Stimulated activated CD8-positive, alpha-beta memory T cell treated with anti-CD3 and anti-CD28 coated beads, Interleukin-15, amount 100 ng/mL, for 4 hours (primary cell): ENCODE measurements around the gene PILRB.
"Not testable (repeated sequence)": the region's sequence is repeated elsewhere in the genome, so short reads cannot be mapped to it uniquely, and the experiment has no call there.

ENCODE experiments used
- DNase-seq, 2 donors: peaks; one replicate each; pipeline ENCODE4 v3.0.0-alpha.2; 2020; ENCODE audit warnings: low read depth in 2 of 2

Gene PILRB

DNA sequence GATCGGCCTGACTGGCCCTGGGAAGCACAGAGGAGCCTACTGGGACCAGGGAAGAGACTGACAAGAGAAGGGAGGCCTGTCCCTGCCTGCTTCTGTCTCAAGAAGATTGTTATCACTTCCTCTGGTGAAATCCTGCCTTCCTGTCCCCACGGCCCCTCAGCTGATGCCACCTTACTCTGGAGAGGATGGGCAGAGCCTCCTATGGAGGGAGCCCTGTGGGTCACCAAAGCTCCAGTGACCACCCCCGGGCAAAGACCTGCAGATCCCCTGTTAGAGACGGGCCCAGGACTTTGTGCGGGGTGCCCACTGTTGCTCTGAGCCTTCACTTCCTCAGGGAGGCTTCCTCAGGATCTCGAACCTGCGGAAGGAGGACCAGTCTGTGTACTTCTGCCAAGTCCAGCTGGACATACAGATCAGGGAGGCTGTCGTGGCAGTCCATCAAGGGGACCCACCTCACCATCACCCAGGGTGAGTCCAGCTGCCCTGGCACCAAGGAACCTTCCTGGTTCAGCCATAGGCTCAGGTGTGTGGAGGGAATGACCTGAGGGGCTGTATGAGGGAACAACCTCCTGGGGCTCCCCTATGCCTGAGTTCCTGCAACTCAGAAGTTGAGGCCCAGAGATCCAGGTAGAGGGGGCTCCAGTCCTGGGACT is 1.4 kb upstream of the PILRB start:
- no peak for DNase-seq

DNA sequence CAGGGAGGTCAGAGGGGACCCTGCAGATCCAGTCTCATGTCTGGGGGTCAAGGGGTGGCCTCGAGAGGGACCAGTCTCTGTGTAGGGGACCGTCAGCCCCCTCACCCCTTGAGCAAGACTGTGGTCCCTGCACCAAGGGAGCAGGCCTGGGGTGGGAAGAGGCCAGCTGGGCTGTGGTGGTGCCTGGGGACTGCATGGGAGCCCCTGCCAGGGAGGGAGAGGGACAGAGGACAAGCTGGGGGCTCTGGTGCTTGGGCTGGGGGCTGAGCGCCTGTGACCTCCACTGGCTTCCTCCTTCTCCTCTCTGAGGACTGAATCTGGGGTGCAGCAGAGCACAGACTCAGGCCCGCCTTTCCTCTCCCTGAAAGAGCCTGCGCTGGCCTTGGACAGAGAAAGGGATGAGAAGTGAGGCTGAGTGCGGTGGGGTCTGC is 771 bp upstream of the PILRB start:
- no peak for DNase-seq

DNA sequence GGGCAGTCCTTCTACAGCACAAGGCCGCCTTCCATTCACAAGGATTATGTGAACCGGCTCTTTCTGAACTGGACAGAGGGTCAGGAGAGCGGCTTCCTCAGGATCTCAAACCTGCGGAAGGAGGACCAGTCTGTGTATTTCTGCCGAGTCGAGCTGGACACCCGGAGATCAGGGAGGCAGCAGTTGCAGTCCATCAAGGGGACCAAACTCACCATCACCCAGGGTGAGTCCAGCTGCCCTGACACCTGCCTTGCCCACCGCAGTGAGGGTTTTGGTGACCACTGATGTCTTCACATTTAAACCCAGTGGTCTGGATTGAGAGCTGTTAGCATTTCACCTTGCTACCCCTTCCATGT is 918 bp downstream of the PILRB start:
- no peak for DNase-seq

DNA sequence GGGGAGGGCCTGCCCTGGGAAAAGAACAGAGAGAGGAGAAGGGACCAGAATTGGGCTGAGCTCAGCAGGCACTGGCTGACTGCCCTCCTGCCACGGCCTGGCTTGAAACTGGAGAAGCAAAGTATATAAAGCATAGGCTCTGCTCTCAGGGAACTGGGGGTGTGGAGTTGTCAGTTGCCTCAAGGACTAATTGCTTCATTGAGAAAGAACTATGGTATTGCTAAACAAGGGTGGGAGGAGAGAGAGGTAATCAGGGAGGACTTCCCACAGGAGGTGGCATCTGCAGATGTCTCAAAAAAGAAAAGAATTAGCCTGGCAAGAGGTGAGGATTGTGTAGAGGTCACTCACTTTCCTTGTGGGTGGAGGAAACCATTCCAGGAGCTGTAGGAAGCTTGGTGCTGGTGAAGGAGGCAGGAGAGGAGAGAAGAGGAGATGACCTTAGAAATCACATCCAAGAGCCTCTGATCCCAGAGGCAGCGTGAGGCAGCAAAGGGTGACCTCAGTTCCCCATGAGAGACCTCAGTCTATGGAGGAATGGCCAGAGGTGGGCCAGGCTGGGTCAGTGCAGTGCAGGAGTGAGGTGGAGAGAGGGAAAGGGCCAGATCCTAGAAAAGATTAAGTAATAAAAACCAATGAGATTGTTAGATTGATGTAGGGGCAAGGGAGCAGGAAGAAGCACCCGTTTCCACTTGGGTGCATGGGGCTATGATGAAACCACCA is 2.4 kb downstream of the PILRB start:
- no peak for DNase-seq

DNA sequence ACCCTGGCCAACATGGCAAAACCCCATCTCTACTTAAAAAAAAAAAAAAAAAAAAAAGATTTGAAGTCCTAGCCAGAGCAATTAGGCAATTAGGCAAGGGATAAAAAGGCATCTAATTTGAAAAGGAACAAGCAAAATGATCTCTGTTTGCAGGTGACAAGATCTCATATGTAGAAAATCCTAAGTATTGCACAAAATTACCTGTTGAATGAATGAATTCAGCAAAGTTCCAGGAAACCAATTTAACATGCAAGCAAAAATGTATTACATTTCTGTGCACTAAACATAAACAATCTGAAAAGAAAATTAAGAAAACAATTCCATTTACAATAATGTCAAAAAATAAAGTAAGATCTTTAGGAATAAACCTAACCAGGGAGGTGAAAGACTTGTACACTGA is 5.2 kb downstream of the PILRB start:
- DNase-seq = no peak

DNA sequence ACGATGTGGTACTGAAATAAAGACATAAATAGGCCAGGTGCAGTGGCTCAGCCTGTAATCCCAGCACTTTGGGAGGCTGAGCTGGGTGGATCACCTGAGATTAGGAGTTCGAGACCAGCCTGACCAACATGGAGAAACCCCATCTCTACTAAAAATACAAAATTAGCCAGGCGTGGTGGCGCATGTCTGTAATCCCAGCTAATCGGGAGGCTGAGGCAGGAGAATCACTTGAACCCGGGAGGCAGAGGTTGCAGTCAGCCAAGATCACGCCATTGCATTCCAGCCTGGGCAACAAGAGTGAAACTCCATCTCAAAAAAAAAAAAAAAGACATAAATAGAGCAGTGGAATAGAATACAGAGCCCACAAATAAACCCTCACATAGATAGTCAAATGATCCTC is 5.9 kb downstream of the PILRB start:
- not testable (repeated sequence) for DNase-seq

DNA sequence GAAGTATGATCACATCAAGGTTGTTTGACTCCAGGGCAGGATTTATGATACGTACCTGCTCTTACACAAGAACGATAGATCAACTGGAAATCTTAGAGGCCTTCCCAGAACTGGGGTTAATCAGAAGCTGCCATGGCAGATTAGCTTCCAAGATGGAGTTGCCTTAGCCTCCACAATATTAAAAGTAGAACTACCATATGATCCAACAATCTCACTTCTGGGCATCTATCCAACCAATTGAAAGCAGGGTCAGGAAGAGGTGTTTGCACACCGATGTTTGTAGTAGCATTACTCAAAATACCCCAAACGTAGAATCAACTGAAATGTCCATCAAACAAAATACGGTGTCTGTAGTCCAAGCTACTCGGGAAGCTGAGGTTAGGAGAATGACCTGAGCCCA is 6.6 kb downstream of the PILRB start:
- no peak for DNase-seq

DNA sequence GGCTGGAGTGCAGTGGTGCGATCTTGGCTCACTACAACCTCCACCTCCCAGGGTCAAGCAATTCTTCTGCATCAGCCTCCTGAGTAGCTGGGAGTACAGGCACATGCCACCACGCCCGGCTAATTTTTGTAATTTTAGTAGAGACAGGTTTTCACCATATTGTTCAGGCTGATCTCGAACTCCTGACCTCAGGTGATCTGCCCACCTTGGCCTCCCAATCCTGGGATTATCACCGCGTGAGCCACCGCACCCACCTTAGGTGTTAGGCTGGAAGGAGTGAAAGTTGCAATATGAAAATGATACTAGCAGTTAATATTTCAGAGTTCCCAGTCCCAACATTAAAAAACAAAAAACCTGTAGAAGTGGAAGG is 8.1 kb downstream of the PILRB start:
- DNase-seq = not testable (repeated sequence)

DNA sequence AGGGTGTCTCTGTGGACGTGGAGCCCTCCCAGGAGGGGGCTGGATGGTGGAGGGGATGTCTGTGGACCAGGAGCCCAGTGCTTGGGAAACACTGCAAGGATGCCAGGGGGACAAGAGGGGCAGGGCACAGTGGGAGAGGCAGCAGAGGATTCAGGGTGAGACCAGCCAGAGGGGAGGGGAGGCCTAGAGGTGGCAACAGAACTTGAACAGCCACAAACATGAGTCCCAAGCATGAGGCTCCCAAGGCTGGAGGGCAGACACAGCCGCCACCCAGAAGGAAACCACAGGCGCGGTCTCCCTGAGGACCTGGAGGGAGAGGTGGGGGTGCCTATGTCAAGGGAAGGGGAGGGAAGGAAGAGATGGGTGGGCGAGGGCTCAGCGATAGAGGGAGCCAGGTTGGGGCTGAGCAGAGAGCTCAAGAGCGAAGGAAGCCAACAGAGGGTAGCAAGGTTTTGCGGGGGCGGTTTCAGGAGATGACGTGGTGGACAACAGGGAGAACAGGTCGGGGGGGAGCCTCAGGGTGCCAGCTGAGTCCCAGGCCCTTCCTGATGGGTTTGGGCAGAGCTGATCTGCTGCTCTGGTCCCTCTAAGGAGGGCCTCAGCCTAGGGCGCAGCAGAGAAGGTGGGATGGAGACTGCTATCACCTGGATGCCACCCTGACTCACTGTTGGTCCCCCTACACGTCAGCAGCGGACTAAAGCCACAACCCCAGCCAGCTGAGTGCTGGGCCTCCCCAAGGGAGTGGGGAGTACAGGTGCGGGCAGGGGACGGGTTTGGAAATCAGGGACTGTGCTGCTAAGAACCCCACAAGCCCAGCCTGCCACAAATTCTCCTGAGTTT is 8.7 kb downstream of the PILRB start:
- DNase-seq = no peak

DNA sequence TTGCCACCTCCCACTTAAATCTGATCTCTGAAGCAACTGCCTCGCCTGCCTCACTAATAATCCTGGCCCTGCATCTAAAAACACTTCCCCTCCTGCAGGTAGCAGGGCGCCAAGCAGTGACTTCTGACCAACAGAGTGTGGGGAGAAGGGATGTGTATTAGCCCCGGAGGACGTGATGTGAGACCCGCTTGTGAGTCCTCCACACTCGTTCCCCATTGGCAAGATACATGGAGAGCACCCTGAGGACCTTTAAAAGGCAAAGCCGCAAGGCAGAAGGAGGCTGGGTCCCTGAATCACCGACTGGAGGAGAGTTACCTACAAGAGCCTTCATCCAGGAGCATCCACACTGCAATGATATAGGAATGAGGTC is 9.3 kb downstream of the PILRB start:
- DNase-seq = no peak

DNA sequence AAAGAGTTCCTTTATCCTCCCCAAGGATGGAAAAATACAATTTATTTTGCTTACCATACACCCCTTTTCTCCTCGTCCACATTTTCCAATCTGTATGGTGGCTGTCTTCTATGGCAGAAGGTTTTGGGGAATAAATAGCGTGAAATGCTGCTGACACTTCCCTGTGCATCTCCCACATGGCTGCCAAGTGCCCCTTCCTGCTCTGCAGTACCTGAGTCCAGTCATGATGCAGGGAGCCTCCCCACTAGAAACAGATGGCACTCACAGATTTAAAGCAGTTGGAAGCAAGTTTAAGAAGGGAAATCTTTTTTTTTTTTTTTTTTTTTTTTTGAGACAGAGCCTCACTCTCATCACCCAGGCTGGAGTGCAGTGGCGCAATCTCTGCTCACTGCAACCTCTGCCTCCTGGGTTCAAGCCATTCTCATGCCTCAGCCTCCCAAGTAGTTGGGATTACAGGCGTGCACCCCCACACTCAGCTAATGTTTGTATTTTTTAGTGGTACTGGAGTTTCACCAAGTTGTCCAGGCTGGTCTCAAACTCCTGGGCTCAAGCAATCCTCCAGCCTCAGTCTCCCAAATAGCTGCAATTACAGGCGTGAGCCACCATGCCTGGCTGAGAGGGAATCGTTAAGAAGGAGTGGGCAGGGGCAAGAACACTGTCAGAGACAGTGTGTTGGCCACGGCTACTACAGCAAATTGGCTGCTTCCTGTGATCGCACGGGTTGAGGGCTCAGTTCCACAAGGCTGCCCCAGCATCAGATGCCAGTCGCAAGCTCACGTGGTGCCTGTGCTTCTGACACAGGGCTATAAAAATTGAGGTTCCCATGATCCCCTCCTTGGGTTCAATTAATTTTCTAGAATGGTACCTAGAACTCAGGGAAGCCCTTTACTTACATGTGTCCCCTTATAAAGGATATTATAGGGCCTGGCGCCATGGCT is 10.0 kb downstream of the PILRB start:
- no peak for DNase-seq

DNA sequence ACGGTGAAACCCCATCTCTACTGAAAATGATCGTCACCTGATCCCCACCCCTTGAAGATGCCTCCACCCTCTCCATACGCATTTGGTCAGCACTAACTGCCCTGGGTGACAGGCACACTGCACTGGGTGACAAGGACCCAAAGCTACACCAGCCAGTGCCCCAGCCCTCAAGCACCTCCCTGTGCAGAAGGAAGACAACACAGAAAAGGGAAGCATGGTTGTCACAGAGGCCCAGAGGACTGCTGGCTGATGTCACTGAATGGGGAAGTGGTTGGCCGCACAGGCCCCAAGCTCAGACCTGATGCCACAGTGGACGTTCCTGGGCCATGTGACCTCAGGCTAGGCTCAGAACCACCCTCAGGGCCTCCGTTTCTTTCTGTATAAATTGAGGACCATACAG is 11.2 kb downstream of the PILRB start:
- DNase-seq = peak in 1 of 2 donors; percentile 23

DNA sequence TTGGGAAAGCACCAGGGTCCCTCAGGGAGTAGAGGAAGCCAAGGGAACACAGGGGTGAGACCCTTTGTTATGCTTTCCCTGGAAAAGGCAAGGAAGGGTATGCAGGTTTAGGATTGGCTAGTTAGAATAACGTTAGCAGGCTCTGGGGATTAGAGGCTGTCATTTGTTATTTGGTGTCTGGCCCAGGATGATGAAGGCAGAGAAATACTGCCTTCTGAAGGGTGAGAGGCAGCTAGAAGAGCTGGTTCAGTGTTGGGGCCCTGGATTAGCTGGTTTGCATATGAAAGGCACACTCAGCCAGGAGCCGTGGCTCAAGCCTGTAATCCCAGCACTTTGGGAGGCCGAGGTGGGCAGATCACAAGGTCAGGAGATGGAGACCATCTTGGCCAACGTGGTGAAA is 12.4 kb downstream of the PILRB start:
- DNase-seq = no peak

DNA sequence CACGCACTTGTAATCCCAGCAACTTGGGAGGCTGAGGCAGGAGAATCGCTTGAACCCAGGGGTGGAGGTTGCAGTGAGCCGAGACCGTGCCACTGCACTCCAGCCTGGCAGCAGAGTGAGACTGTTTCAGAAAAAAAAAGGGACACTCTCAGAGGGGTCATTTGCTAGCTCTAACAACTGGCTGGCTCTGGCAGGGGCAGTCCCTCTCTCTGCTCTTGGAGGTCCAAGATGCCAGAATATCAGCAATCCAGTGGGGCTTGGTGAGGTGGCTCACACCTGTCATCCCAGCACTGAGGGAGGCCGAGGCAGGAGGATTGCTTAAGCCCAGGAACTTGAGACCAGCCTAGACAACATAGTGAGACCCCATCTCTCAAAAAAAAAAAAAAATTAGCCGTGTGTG is 12.8 kb downstream of the PILRB start:
- no peak for DNase-seq

DNA sequence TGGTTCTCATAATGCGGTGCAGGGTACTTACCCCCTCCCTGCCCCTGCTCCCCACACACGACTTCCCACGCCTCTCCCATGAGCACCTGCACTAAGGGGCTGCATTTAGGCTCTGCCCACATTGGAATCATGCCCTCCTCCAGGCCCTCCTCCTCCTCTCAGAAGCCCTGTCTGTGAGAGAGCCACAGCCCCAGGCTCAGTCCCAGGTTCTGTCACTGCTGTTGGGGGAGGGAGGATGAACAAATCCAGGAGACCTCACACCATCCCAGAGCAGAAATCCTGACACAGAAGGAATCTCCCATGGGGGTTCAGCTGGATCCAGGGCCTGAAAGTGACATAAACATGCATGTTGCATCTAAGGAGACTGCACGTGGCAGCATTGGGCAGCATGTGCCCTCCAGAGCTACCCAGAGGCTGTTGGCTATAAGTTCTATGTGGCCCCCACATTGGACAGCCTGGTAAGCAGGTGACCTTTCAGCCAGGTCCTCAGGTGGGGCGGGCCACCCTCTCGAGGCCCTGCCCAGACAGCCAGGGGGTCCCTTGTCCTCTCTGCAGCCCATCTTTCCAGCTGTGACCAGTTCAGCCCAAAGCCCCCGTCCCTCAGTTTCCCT is 13.7 kb downstream of the PILRB start:
- no peak for DNase-seq

DNA sequence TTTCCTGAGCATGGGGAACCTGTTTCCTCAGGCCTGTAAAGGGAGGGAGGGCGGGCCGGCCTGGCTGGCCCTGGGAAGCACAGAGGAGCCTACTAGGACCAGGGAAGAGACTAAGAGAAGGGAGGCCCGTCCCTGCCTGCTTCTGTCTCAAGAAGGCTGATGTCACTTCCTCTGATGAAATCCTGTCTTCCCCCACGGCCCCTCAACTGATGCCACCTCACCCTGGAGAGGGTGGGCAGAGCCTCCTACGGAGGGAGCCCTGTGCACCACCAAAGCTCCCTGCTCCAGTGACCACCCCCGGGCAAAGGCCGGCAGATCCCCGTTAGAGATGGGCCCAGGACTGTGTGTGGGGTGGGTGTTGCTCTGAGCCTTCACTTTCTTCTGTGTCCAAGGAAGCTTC is 14.3 kb downstream of the PILRB start:
- DNase-seq = no peak

DNA sequence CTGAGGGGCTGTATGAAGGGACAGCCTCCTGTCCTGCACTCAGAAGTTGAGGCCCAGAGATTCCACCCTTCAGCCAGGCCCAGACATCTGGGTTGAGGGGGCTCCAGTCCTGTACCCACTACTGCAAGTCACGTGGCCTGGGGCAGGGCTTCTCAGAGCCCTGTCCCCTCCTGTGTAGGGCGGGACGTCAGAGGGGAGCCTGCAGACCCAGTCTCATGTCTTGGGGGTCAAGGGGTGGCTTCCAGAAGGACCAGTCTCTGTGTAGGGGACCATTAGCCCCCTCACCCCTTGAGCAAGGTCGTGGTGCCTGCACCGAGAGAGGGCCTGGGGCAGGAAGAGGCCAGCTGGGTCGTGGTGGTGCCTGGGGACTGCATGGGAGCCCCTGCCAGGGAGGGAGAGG is 14.8 kb downstream of the PILRB start:
- no peak for DNase-seq

DNA sequence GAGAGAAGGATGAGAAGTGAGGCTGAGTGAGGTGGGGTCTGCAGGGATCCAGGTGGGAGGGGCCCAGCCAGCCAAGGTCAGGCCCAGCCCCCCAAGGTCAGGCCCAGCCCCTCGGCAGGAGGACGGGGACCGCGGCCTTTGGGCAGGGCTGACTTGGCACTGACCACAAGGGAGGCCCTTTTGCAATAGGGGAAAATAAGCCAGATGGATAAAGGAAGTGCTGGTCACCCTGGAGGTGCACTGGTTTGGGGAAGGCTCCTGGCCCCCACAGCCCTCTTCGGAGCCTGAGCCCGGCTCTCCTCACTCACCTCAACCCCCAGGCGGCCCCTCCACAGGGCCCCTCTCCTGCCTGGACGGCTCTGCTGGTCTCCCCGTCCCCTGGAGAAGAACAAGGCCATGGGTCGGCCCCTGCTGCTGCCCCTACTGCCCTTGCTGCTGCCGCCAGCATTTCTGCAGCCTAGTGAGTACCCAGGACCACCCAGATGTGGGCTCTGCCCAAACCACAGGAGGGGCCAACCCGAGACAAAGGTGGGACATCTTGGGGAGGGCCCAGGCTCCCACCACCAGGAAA is 15.4 kb downstream of the PILRB start, which contains the start of gene PILRA:
Gene PILRA, plus strand, starts transcription at position 227 of the 571 bp plus-strand sequence. Its CDS starts 170 bp downstream, at position 397.
- no peak for DNase-seq

DNA sequence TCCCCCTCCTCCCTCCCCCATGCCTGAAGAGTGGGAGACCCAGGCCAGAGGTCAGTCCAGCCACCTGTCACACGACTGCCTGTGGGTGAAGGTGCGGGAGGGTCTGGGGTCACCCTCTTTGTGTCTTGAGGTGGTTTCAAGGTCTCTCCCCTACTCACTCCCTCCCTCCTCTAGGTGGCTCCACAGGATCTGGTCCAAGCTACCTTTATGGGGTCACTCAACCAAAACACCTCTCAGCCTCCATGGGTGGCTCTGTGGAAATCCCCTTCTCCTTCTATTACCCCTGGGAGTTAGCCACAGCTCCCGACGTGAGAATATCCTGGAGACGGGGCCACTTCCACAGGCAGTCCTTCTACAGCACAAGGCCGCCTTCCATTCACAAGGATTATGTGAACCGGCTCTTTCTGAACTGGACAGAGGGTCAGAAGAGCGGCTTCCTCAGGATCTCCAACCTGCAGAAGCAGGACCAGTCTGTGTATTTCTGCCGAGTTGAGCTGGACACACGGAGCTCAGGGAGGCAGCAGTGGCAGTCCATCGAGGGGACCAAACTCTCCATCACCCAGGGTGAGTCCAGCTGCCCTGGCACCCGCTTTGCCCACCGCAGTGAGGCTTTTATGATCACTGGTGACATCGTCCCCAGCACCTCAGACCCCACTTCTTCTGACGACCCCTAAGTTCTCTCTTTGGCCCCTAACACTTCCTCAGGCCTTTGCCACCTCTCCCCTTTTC is 16.1 kb downstream of the PILRB start:
- not testable (repeated sequence) for DNase-seq

DNA sequence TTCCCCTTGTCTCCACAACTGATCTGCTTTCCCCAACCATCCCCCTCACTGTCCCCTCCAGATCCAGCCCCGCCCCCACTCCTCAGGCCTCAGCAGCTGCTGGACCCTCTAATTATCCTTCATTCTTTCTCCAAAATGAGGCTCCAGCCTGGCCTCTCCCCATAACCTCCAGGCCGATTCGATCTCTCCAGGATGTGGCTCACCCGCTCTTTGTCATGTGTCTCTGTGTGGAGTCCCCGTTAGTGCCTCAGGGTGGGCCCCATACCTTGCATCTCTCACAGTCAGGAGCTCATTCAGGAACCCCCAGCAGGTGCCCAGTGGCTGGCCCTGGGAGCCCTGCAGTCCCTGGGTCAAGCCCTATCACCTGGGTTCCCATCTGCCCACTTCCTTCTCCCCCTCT is 16.7 kb downstream of the PILRB start:
- no peak for DNase-seq
